Stimulated activated CD4-positive, alpha-beta T cell treated with anti-CD3 and anti-CD28 coated beads, Interleukin-12 subunit alpha, Interleukin-12 subunit beta, amount 100 ng/mL, for 48 hours (primary cell): Measurements from ENCODE around the gene TRIM49B.
"Not testable (repeated sequence)": the region's sequence is repeated elsewhere in the genome, so short reads cannot be mapped to it uniquely, and the experiment has no call there.

Experiments used
- DNase-seq, 3 donors: peaks; one replicate each; pipeline ENCODE4 v3.0.0-alpha.2; 2020; ENCODE audit warnings: low read depth in 2 of 3, low spot score in 1 of 3

Gene TRIM49B, protein sequence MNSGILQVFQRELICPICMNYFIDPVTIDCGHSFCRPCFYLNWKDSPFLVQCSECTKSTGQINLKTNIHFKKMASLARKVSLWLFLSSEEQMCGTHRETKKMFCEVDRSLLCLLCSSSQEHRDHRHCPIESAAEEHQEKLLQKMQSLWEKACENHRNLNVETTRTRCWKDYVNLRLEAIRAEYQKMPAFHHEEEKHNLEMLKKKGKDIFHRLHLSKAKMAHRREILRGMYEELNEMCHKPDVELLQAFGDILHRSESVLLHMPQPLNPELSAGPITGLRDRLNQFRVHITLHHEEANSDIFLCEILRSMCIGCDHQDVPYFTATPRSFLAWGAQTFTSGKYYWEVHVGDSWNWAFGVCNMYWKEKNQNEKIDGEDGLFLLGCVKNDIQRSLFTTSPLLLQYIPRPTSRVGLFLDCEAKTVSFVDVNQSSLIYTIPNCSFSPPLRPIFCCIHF

DNA sequence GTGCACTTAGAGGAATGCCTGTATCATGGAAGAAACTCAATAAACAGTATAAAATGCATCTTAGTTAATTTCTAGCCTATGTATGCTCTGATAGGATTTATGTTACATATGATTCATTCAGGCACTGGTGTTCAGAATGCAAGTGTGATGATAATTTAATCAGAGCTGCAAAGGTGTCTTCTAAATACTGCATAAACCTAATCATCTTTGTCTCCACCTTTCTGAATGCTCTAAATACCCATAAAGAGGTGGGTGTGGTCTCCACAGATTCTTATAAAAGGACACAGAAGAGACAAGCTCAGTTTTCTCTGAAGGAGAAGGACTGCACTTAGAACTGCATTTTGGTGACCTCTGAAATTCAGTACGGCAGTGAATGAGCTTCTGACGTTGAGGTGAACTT lies at the start of gene TRIM49B:
TRIM49B (plus strand) TSS at position 301 of the 400 bp plus-strand sequence. CDS start 2,777 bp downstream, outside the sequence.
- DNase-seq: not testable (repeated sequence)

DNA sequence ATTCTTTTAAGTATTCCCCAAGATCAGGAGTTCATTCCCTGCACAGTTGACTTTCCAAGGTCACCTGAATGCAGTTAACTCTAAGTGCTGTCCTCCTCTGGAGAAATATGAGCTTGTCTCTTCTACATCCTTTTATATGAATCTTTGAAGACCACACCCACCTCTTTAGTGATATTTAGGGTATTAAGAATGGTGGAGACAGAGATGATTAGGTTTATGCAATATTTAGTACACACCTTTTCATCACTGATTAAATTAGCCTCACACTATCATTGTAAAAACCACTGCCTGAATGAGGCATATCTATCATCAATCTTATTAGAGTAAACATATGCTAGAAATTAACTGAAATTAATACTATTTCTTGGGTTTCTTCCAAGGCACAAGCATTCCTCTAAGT lies 44.8 kb upstream of the TRIM49B start, which contains the start of gene TRIM51G:
TRIM51G (minus strand) TSS at position 101 of the 400 bp plus-strand sequence. CDS start 2,190 bp downstream, outside the sequence.
- not testable (repeated sequence) for DNase-seq

DNA sequence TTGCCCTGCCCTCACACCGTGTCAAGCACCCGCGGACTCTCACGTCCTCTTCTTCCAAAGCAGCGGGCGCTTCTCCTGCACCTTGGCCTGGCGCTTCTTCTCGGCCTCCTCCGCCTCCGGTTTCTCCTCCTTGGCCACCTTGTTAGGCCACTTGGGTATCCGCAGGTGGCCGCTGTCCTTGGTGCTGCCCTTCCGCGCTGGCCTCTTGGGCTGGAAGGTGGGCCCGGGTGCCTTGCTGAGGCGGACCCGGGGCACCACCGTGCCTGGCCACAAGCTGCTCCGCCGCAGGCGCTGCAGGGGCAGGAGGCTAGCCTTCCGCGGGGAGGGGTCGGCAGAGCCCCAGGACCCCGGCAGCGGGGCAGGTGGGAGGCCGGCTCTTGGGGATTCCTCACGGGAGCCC lies 19.6 kb downstream of the TRIM49B start:
- DNase-seq: not testable (repeated sequence)

DNA sequence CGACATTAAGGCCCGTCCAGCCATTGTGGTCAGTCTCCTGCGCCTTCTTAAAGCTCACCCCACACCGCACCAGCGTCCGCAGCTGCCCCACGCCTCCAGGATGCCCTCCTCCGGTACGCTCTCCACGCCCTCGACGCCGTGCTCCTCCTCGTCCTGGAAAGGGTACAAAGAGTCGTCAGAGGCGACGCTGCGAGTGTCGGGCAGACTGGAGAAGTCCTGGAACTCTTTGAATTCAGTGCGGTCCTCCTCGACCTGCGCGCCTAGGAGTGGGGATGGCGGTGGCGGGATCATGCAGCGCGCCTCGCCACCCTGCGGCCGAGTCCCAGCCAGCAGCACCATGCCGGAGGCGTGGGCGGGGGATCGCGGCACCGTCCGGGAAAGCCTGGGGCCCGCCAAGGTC lies 21.2 kb downstream of the TRIM49B start:
- DNase-seq: not testable (repeated sequence)

DNA sequence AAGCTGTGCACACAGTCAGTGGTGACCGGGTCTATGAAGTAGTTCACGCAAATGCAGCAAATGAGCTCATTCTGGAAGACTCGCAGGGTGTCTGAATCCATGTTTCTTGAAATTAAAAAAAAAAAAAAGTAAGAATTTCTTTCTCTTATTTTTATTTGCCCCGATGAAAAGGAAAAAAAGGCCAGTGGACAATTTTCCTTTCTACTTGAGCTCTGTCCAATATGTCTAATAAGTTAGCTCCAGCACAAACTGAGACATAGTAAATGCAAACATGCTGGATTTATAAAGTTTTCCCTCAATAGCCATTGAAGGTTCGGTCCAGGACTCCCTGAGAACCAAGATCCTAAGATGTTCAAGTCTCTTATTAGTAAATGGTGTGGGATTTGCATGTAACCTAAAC lies 30.4 kb downstream of the TRIM49B start, which contains the start of gene TRIM64C:
TRIM64C (minus strand) TSS at position 101 of the 400 bp plus-strand sequence; CDS start at position 101, 0 bp downstream.
- not testable (repeated sequence) for DNase-seq

DNA sequence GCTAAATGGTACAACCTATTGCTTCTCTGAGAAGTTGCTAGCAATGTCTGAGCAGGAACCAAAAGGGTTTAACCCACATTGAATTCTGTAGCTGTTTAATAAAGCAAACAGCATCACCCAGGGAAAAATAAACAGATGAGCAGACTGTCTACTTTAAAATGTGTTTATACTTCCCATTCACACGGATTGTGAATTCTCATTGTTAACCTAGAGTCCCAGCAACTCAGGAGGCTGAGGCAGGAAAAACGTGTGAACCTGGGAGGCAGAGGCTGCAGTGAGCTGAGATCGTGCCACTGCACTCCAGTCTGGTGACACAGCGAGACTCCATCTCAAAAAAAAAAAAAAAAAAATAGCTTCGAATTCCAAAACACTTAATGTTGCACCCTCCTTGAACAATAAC lies 41.3 kb downstream of the TRIM49B start:
- DNase-seq: not testable (repeated sequence)
